PC-3 (cell line): ENCODE measurements around the gene TMEM184B. TPM values are rescaled to one million over a fixed set of nuclear protein-coding genes. Genes with fewer than 3 reads are reported as not detected.
"Not testable (repeated sequence)": the region's sequence is repeated elsewhere in the genome, so short reads cannot be mapped to it uniquely, and the experiment has no call there.

Experiments used
- ATAC-seq: fragments of 200-7000 bp; cut with Tn5 transposase; 2 replicates; pipeline ENCODE4 v1.9.1; 2020; ENCODE audit warnings: mild to moderate bottlenecking, moderate library complexity
- BruUV-seq: library from RNA; stranded (reverse); fragments of 400-500 nt; replicated peaks from 2 replicates; lab custom pipeline; 2021; lab: Mats Ljungman, UMichigan
- CTCF ChIA-PET: fragments of 300-600 bp; sonication (Branson Sonifier 250); formaldehyde crosslinking; loops from one replicate; lab custom pipeline; 2022; ENCODE audit warnings: antibody characterized with exemption; lab: Charles Lee
- POLR2A ChIA-PET: fragments of 300-600 bp; sonication (Branson Sonifier 250); formaldehyde crosslinking; loops from one replicate; lab custom pipeline; 2022; ENCODE audit warnings: antibody characterized with exemption; ENCODE audit not compliant: unreplicated experiment; lab: Charles Lee
- DNase-seq: peaks from one replicate; pipeline ENCODE4 v3.0.0-alpha.2; 2015
- H2AFZ ChIP-seq: fragments of 300-600 bp; sonication (generic); 2 replicates; pipeline ENCODE4 v1.6.0; 2016; ENCODE audit warnings: antibody characterized with exemption, low read length
- H3F3A ChIP-seq: fragments of 300-600 bp; sonication (generic); one replicate; pipeline ENCODE4 v1.6.0; 2017; ENCODE audit warnings: antibody characterized with exemption, low read length, control low read depth, mild to moderate bottlenecking; ENCODE audit not compliant: unreplicated experiment
- H3K27ac ChIP-seq: fragments of 300-600 bp; sonication (generic); 2 replicates; pipeline ENCODE4 v1.5.1; 2016; ENCODE audit warnings: mild to moderate bottlenecking, low read length
- H3K27me3 ChIP-seq: fragments of 300-600 bp; sonication (generic); 2 replicates; pipeline ENCODE4 v1.6.1; 2016; ENCODE audit warnings: low read length, mixed read lengths
- H3K36me3 ChIP-seq: fragments of 300-600 bp; sonication (generic); 2 replicates; pipeline ENCODE4 v1.6.1; 2016; ENCODE audit warnings: low read depth, mixed run types, low read length, mixed read lengths
- H3K4me1 ChIP-seq: fragments of 300-600 bp; sonication (generic); 2 replicates; pipeline ENCODE4 v1.5.1; 2016; ENCODE audit warnings: low read length; ENCODE audit not compliant: insufficient read depth
- H3K4me2 ChIP-seq: fragments of 300-600 bp; sonication (generic); 2 replicates; pipeline ENCODE4 v1.6.0; 2016; ENCODE audit warnings: low read length
- H3K4me3 ChIP-seq: fragments of 300-600 bp; sonication (generic); 2 replicates; pipeline ENCODE4 v1.5.1; 2016; ENCODE audit warnings: mild to moderate bottlenecking, low read length, mixed read lengths
- H3K79me2 ChIP-seq: fragments of 300-600 bp; sonication (generic); 2 replicates; pipeline ENCODE4 v1.6.1; 2017; ENCODE audit warnings: low read length, mixed read lengths
- H3K9ac ChIP-seq: fragments of 300-600 bp; sonication (generic); 2 replicates; pipeline ENCODE4 v1.6.0; 2016; ENCODE audit warnings: mild to moderate bottlenecking, low read length
- H3K9me2 ChIP-seq: fragments of 300-600 bp; sonication (generic); replicated peaks from 2 replicates; pipeline ENCODE4 v1.6.1; 2016; ENCODE audit warnings: mixed run types, low read length, mixed read lengths
- H3K9me3 ChIP-seq: fragments of 300-600 bp; sonication (generic); 2 replicates; pipeline ENCODE4 v1.6.1; 2016; ENCODE audit warnings: low read length, mixed read lengths
- H4K20me1 ChIP-seq: fragments of 300-600 bp; sonication (generic); 2 replicates; pipeline ENCODE4 v1.6.1; 2016; ENCODE audit warnings: low read length, mixed read lengths
- EZH2 ChIP-seq: fragments of 300-600 bp; sonication (generic); IDR thresholded peaks from one replicate; pipeline ENCODE4 v1.6.1; 2017; ENCODE audit warnings: antibody characterized with exemption, mild to moderate bottlenecking, low read length; ENCODE audit not compliant: unreplicated experiment
- EZH2phosphoT487 ChIP-seq: fragments of 300-600 bp; sonication (generic); IDR thresholded peaks from 2 replicates; pipeline ENCODE4 v1.6.1; 2018; ENCODE audit warnings: mild to moderate bottlenecking, antibody characterized with exemption, low read length, borderline replicate concordance
- intact Hi-C: fragments of 100-400 bp; cut with micrococcal nuclease; formaldehyde crosslinking; loops from 2 replicates; pipeline ENCODE4 v1.9.0; 2023
- total RNA-seq: library from RNA; depleted of rRNA; stranded (reverse); fragments of >200 nt; gene quantifications from 2 replicates; pipeline ENCODE4 v1.2.3, GENCODE V29; 2014
- TF ChIP-seq, protein P1 (sequence below): fragments of 300-600 bp; sonication (generic); conservative IDR thresholded peaks from 2 replicates; pipeline ENCODE4 v1.5.1; 2017; ENCODE audit warnings: antibody characterized with exemption, low read depth, mild to moderate bottlenecking, low read length

Gene TMEM184B
- total RNA-seq, 1 experiment from 2014 or later, result 37.5 TPM

DNA sequence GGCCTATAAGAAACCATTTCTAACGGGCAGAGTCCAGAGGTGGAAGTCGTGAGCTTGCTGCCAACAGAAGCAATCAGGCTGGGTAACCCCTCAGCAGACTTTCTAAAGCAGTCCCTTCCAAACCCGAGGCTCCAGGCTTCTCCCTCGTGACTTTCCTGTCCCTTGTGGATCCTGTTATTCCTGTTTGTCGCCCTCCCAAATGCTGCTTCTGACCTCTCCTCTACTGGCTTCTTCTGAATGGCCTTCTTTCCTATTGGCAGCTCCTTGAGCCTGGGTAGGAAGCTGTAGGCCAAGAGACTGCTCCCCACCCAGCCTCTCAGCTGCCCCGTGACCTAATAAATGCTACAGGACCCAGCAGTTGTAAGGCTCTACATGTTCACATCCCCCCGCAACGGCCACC, 36.0 kb downstream of the TMEM184B start:
- H3K27ac ChIP-seq, result peak overlapping the region; percentile 84
- ChIA-PET POLR2A (no interaction called here), CTCF (interaction anchor here (0.5 kb wide), 1 partner anchor 59 kb away, joined by 3 read pairs; no protein-coding TSS in a partner anchor)

DNA sequence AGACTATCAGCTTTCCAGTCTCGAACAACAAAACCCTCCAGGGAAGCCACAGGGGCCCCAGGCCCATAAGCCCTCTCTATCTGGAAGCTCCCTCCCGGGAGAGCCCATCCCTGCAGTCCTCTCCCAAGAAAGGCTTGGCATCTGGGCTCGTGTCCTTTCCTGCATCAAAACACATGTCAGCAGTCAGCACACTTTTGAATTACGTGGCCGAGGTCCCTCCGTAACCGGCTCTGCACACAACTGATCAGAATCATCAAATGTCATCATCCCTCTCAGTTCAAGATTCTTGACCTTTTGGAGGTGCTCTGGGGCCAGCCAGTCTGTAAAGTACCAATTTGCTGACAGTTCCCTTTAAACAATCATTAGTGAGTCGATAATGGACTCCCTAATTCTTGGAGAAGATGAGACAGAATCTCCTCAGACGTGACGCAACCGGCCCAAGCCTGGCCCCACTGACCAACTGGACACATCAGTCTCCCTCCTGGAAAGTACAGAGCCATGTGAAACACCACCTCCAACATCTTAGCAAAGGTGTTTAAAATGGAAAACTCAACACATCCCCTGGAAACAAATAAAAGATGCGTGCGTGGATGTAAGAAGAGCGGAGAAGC, 37.5 kb downstream of the TMEM184B start:
- POLR2A ChIA-PET, result no interaction called here
- TF ChIP-seq EZH2, result no peak
- no peak for TF ChIP-seq EZH2phosphoT487
- TF ChIP-seq, protein P1, sequence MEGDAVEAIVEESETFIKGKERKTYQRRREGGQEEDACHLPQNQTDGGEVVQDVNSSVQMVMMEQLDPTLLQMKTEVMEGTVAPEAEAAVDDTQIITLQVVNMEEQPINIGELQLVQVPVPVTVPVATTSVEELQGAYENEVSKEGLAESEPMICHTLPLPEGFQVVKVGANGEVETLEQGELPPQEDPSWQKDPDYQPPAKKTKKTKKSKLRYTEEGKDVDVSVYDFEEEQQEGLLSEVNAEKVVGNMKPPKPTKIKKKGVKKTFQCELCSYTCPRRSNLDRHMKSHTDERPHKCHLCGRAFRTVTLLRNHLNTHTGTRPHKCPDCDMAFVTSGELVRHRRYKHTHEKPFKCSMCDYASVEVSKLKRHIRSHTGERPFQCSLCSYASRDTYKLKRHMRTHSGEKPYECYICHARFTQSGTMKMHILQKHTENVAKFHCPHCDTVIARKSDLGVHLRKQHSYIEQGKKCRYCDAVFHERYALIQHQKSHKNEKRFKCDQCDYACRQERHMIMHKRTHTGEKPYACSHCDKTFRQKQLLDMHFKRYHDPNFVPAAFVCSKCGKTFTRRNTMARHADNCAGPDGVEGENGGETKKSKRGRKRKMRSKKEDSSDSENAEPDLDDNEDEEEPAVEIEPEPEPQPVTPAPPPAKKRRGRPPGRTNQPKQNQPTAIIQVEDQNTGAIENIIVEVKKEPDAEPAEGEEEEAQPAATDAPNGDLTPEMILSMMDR, result no peak

More for the DNA sequence above, 36.0 kb downstream of the TMEM184B start:
- Histone ChIP-seq H3K36me3 (no peaks in the 10 kb centered on the region; the same call in 1 of the 2 replicates), H3K79me2 (peaks cover 31% of the 10 kb centered on the region), H3F3A (no peaks in the 10 kb centered on the region), H4K20me1 (no peaks in the 10 kb centered on the region), H2AFZ (no peak overlapping the region), H3K9me3 (no peaks in the 10 kb centered on the region), H3K9me2 (no peaks in the 10 kb centered on the region), H3K4me1 (peaks cover 65% of the 10 kb centered on the region), H3K27me3 (no peaks in the 10 kb centered on the region), H3K4me2 (peak overlapping the region; percentile 62), H3K4me3 (no peak overlapping the region), H3K9ac (peak overlapping the region; percentile 56)
- ATAC-seq (no peak), DNase-seq (peak; percentile 83)
- intact Hi-C loops, result loop anchor here (5.0 kb wide), 1 partner anchor 81 kb away; the partner anchor contains the start of gene CSNK1E
- no peak for TF ChIP-seq EZH2
- TF ChIP-seq EZH2phosphoT487, result no peak
- TF ChIP-seq, protein P1, result no peak
- no TSS peak for BruUV-seq

DNA sequence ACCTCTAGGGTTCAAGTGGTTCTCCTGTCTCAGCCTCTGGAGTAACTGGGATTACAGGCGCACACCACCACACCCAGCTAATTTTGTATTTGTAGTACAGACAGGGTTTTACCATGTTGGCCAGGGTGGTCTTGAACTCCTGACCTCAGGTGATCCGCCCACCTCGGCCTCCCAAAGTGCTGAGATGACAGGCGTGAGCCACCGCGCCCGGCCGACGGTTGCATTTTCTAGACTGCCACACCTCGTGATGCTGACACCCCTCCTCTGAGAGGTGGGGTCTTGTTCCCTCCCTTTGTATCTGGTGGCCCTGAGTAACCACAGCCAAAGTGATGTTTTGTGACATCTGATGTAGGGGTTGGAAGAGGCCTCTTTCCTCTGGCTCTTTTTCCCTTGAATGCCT, 39.0 kb downstream of the TMEM184B start:
- intact Hi-C loops, H2AFZ ChIP-seq, H3K9ac ChIP-seq, H3K4me2 ChIP-seq, H3K9me2 ChIP-seq, H3K36me3 ChIP-seq, H3K4me3 ChIP-seq, ATAC-seq, H3K27ac ChIP-seq, H4K20me1 ChIP-seq, H3K9me3 ChIP-seq, H3F3A ChIP-seq, POLR2A ChIA-PET, H3K27me3 ChIP-seq, BruUV-seq, CTCF ChIA-PET, DNase-seq: not testable (repeated sequence)
- Histone ChIP-seq H3K4me1 (peaks cover 44% of the 10 kb centered on the region), H3K79me2 (peaks cover 25% of the 10 kb centered on the region)

More for the DNA sequence above, 37.5 kb downstream of the TMEM184B start:
- no peak overlapping the region for H3K9ac ChIP-seq
- no peak overlapping the region for H3K4me3 ChIP-seq
- H4K20me1 ChIP-seq, result no peaks in the 10 kb centered on the region
- H2AFZ ChIP-seq, result no peak overlapping the region
- H3K4me2 ChIP-seq, result no peak overlapping the region
- BruUV-seq, result no TSS peak
- H3K9me2 ChIP-seq, result no peaks in the 10 kb centered on the region
- no peaks in the 10 kb centered on the region for H3F3A ChIP-seq
- no peak for DNase-seq
- peaks cover 29% of the 10 kb centered on the region for H3K79me2 ChIP-seq
- no peak for ATAC-seq
- H3K9me3 ChIP-seq, result no peaks in the 10 kb centered on the region
- CTCF ChIA-PET, result no interaction called here
- H3K36me3 ChIP-seq, result peaks cover 3% of the 10 kb centered on the region; the same call in 1 of the 2 replicates
- H3K27ac ChIP-seq, result no peak overlapping the region
- no peaks in the 10 kb centered on the region for H3K27me3 ChIP-seq
- intact Hi-C loops, result loop anchor here (5.0 kb wide), 1 partner anchor 82 kb away; the partner anchor contains the start of gene CSNK1E
- H3K4me1 ChIP-seq, result peaks cover 52% of the 10 kb centered on the region
